Skeletal muscle tissue (tissue), 4 donors: ENCODE data around the gene ARVCF. TPM values are rescaled to one million over a fixed set of nuclear protein-coding genes. Genes with fewer than 3 reads are reported as not detected.

Experiments used
- H3K27ac ChIP-seq: one replicate; pipeline ENCODE4 v1.7.0; 2013; ENCODE audit warnings: mild to moderate bottlenecking, low read depth, low read length, inconsistent platforms
- H3K27me3 ChIP-seq, 3 donors: one replicate each; pipeline ENCODE4 v1.7.0; 2013; ENCODE audit warnings: low read length in 3 of 3; ENCODE audit not compliant: control insufficient read depth in 3 of 3, insufficient read depth in 3 of 3
- H3K36me3 ChIP-seq, 3 donors: one replicate each; pipeline ENCODE4 v1.7.0; 2013; ENCODE audit warnings: low read length in 3 of 3; ENCODE audit not compliant: control insufficient read depth in 3 of 3, insufficient read depth in 3 of 3
- H3K4me1 ChIP-seq, 3 donors: one replicate each; pipeline ENCODE4 v1.7.0; 2013; ENCODE audit warnings: low read length in 3 of 3, mild to moderate bottlenecking in 3 of 3; ENCODE audit not compliant: control insufficient read depth in 3 of 3, insufficient read depth in 3 of 3
- H3K4me3 ChIP-seq, 3 donors: one replicate each; pipeline ENCODE4 v1.7.0; 2013; ENCODE audit warnings: low read length in 3 of 3
- H3K9ac ChIP-seq, 3 donors: one replicate each; pipeline ENCODE4 v1.7.0; 2013; ENCODE audit warnings: low read length in 3 of 3, mild to moderate bottlenecking in 3 of 3, moderate library complexity in 2 of 3, low read depth in 1 of 3
- H3K9me3 ChIP-seq, 3 donors: one replicate each; pipeline ENCODE4 v1.7.0; 2013; ENCODE audit warnings: low read length in 3 of 3; ENCODE audit not compliant: control insufficient read depth in 3 of 3
- total RNA-seq: library from RNA; depleted of rRNA; stranded (reverse); fragments of >200 nt; gene quantifications from one replicate; pipeline ENCODE4 v1.2.3, GENCODE V29; 2014
- donor health status: Osteomylitis.

Gene ARVCF
- total RNA-seq, 1 donor from 2014 or later, result 49.6 TPM

DNA sequence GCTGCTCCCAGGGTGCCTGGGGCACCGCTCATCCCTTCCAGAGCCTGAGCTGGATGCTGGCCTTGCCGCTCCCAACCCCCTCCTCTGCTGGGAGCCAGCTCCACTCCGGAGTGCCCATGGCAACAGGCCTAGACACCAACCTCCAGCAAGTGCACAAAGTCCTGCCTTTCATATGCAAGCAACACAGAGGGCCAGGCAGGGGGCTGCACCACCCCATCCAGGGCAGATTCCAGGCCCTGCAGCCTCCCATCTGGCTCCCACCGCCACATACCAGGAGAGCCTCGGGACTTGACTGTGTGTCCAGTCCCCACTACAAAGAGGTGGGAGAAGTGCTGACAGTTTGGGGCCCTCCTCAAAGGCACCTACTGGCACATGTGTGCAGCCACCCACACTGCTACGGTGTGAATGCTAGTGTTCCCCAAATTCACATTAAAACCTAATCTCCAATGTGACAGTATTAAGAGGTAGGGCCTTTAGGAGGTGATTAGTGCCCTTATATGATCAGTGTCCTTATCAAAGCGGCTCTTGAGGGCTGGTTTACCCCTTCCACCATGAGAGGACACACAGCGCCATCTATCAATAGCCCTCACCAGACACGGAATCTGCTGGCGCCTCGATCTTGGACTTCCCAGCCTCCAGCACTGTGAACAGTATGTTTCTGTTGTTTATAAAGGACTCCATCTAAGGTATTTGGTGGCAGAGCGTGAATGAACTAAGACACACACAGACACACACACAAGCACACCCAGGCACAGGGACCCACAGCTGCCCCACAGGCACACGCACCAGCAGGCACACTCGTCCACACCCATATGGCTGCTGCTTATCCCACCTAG, 16.2 kb downstream of the ARVCF start:
- H3K9ac ChIP-seq, result peak overlapping the region in 1 of 3 donors; percentile 16
- H3K27ac ChIP-seq, result no peak overlapping the region
- H3K4me1 ChIP-seq, result peaks cover 26 to 65% (median 40%) of the 10 kb centered on the region in 3 donors
- H3K4me3 ChIP-seq, result no peak overlapping the region
- no peaks in the 10 kb centered on the region for H3K36me3 ChIP-seq
- peaks cover 0 to 5% (median 0%) of the 10 kb centered on the region in 3 donors for H3K9me3 ChIP-seq
- H3K27me3 ChIP-seq, result no peaks in the 10 kb centered on the region

DNA sequence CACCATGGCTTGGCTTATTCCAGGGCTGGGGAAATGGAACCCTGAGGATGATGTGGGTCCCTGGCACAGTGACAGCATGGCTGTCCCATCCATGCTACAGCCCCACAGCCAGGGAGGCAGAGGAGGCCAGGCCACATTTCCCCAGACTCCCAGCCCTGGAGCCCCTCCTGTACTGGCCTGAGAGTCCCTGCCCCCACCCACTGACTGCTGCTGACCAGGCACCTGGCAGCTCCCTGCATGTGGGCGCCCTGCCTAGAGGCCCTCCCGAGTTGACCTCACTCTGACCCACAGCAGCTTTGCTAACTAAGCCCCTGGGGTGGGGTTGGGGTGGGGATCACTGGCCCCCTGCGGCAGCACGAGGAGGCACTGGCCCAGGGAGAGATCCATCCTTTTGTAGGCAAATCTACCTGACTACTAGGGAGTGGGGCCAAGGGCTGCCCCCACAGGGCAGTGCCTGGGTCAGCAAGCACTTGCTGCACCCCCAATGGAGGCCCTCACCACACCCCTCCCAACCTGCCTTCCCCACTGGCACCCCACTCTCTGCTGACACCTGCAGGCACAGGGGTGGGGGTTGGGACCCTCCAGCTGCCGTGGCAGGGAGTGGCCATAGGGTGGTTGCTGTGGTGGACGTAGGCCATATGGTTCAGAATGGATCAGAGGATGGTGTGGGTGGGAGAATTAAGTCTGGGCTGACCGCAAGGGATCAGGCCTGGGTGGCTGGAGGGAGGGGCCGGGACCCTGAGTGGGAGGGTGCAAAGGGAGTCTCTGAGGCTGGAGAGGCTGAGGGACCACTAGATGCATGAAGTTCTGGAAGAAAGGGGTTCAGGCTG, 17.4 kb downstream of the ARVCF start:
- peaks cover 26 to 74% (median 46%) of the 10 kb centered on the region in 3 donors for H3K4me1 ChIP-seq
- no peak overlapping the region for H3K4me3 ChIP-seq
- no peaks in the 10 kb centered on the region for H3K27me3 ChIP-seq
- H3K9me3 ChIP-seq, result peaks cover 0 to under 1% (median 0%) of the 10 kb centered on the region in 3 donors
- H3K36me3 ChIP-seq, result no peaks in the 10 kb centered on the region
- no peak overlapping the region for H3K27ac ChIP-seq
- H3K9ac ChIP-seq, result peak overlapping the region in 1 of 3 donors; percentile 54

DNA sequence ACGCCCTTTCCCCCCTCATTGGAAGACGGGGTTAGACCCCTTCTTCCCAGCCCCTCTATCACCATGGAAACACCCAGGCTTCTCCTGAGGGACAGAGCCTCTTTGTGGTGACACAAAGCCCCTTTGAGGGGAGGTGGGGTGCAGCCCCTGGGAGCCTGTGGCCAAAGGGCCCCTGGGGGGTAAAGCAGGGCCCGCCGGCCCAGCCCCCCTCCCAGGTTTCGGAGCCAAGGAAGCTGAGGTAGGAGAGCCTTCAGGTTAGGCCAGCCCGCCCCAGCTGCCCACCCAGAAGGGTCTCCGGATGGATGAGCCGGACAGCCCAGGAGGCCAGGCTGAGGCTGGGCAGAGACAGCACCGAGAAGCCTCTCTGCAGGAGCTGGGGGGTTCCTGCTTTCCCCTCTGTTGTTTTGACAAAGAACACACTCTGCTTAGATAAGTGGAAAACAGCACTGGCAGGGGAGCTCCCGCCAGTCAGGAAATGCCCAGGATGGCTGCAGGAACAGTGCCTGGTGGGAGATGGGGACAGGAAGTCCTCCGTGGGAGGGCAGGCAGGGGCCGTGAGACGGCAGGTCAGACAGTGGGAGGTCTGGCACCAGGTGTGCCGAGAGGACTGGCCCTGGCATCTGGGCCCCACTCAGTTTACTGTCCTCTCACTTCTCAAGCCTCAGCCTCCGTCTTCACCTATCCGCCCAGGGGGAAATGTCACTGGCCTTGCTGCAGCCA, 18.2 kb downstream of the ARVCF start:
- Histone ChIP-seq H3K27ac (no peak overlapping the region), H3K36me3 (no peaks in the 10 kb centered on the region), H3K4me3 (no peak overlapping the region), H3K9me3 (no peaks in the 10 kb centered on the region), H3K4me1 (peaks cover 26 to 79% (median 46%) of the 10 kb centered on the region in 3 donors), H3K27me3 (no peaks in the 10 kb centered on the region), H3K9ac (peak overlapping the region in 1 of 3 donors; percentile 16)

GRCh38 chr22:19997561-19998231, 18.9 kb downstream of the ARVCF start:
- Histone ChIP-seq H3K4me3 (no peak overlapping the region), H3K36me3 (no peaks in the 10 kb centered on the region), H3K27ac (no peak overlapping the region), H3K27me3 (no peaks in the 10 kb centered on the region), H3K4me1 (peaks cover 32 to 86% (median 51%) of the 10 kb centered on the region in 3 donors), H3K9me3 (no peaks in the 10 kb centered on the region), H3K9ac (peak overlapping the region in 1 of 3 donors; percentile 8)

- Histone ChIP-seq H3K4me3 (no peak overlapping the region), H3K9ac (peak overlapping the region in 1 of 3 donors; percentile 8), H3K4me1 (peaks cover 37 to 91% (median 59%) of the 10 kb centered on the region in 3 donors), H3K9me3 (no peaks in the 10 kb centered on the region), H3K36me3 (no peaks in the 10 kb centered on the region), H3K27ac (no peak overlapping the region), H3K27me3 (no peaks in the 10 kb centered on the region)
Observed at GRCh38 chr22:19996694-19997384, 19.8 kb downstream of the ARVCF start.

- H3K27ac ChIP-seq, result peak overlapping the region; percentile 47
- H3K4me1 ChIP-seq, result peaks cover 47 to 93% (median 69%) of the 10 kb centered on the region in 3 donors
- no peak overlapping the region for H3K9ac ChIP-seq
- H3K36me3 ChIP-seq, result no peaks in the 10 kb centered on the region
- H3K9me3 ChIP-seq, result no peaks in the 10 kb centered on the region
- no peak overlapping the region for H3K4me3 ChIP-seq
- no peaks in the 10 kb centered on the region for H3K27me3 ChIP-seq
Observed at GRCh38 chr22:19995611-19996339, 20.8 kb downstream of the ARVCF start.

DNA sequence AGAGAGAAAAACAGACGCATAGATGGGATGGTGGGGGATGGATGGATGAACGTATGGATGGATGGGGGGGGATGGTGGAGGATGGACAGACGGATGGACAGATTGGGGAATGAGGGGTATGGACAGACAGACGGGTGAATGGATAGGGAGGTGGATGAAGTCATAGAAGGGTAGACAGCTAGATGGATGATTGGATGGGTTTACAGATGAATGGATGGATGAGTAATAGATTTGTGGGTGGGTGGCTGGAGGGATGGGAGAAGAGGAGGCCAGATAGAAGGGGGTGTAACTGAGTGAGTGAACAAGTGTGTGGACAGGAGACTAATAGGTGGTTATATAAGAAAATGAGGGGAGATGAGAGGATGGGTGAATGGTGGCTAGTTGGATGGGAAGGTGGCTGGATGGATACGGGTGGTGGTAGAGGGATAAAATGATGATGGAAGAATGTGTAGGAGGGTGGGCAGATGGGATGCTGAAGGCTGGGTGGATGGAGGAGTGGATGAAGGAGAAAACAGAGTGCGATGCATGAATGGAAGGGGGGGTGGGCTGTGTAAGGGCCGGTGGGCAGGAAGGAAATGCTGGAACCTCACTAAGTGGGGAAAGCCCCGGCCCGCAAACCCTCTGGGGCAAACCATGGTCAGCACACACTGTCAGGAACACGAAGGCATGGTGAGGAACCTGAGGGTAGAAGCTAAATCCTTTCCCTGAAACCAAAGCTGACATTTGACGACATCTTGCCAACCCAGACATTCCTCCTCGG, 21.6 kb downstream of the ARVCF start:
- H3K36me3 ChIP-seq, result no peaks in the 10 kb centered on the region
- H3K9ac ChIP-seq, result no peak overlapping the region
- H3K4me1 ChIP-seq, result peaks cover 41 to 90% (median 68%) of the 10 kb centered on the region in 3 donors
- no peak overlapping the region for H3K4me3 ChIP-seq
- H3K27ac ChIP-seq, result peak overlapping the region; percentile 47
- H3K27me3 ChIP-seq, result no peaks in the 10 kb centered on the region
- no peaks in the 10 kb centered on the region for H3K9me3 ChIP-seq

GRCh38 chr22:19993926-19994325, 22.7 kb downstream of the ARVCF start:
- Histone ChIP-seq H3K4me3 (no peak overlapping the region), H3K27me3 (no peaks in the 10 kb centered on the region), H3K4me1 (peaks cover 31 to 79% (median 59%) of the 10 kb centered on the region in 3 donors), H3K9me3 (no peaks in the 10 kb centered on the region), H3K27ac (no peak overlapping the region), H3K36me3 (no peaks in the 10 kb centered on the region), H3K9ac (no peak overlapping the region)
